GM12878 (cell line): ENCODE results near the gene IL17RB. TPM values are rescaled to one million over a fixed set of nuclear protein-coding genes. Genes with fewer than 3 reads are reported as not detected.

Experiments used
- BHLHE40 ChIP-seq, 2 experiments: fragments of 450-650 bp in 1 of 2; IDR thresholded peaks; 2 replicates each; pipeline ENCODE4 v1.6.1; 2011 to 2017; ENCODE audit warnings: low read depth in 2 of 2, borderline replicate concordance in 1 of 2, improper control_type of control experiment in 1 of 2, low read length in 1 of 2, mild to moderate bottlenecking in 1 of 2
- DPF2 ChIP-seq: fragments of 450-650 bp; IDR thresholded peaks from 2 replicates; pipeline ENCODE4 v1.6.1; 2017; ENCODE audit warnings: mild to moderate bottlenecking
- EGR1 ChIP-seq, 2 experiments: IDR thresholded peaks; 1 replicate in 1 of 2; 2 replicates in 1 of 2; pipeline ENCODE4 v1.6.1; 2011 to 2012; ENCODE audit warnings: low read depth in 2 of 2, low read length in 2 of 2, borderline replicate concordance in 1 of 2, mild to moderate bottlenecking in 1 of 2, moderate library complexity in 1 of 2
- ESRRA ChIP-seq: IDR thresholded peaks from 2 replicates; pipeline ENCODE4 v1.6.1; 2012; ENCODE audit warnings: mild to moderate bottlenecking, low read length, improper control_type of control experiment
- ETV6 ChIP-seq, 2 experiments: fragments of 450-650 bp in 1 of 2; IDR thresholded peaks in 1 of 2; conservative IDR thresholded peaks in 1 of 2; 2 replicates each; pipeline ENCODE4 v1.6.1; 2014; ENCODE audit warnings: antibody characterized with exemption in 1 of 2, borderline replicate concordance in 1 of 2, low read depth in 1 of 2, mild to moderate bottlenecking in 1 of 2, moderate library complexity in 1 of 2
- EZH2 ChIP-seq: IDR thresholded peaks from 2 replicates; pipeline ENCODE4 v1.6.1; 2012; ENCODE audit warnings: low read depth, mild to moderate bottlenecking, control low read depth, inconsistent platforms, low read length, borderline replicate concordance; ENCODE audit not compliant: control insufficient read depth
- FOS ChIP-seq: IDR thresholded peaks from 3 replicates; pipeline ENCODE4 v1.6.1; 2011; ENCODE audit warnings: borderline replicate concordance; ENCODE audit not compliant: insufficient read length; ENCODE audit errors: extremely low read depth
- MEF2B ChIP-seq: fragments of 450-650 bp; IDR thresholded peaks from 2 replicates; pipeline ENCODE4 v1.6.1; 2018; ENCODE audit warnings: mild to moderate bottlenecking, moderate library complexity; ENCODE audit not compliant: partially characterized antibody, poor library complexity, severe bottlenecking
- MTA2 ChIP-seq: fragments of 450-650 bp; IDR thresholded peaks from 2 replicates; pipeline ENCODE4 v1.6.1; 2016; ENCODE audit warnings: low read depth, mild to moderate bottlenecking, moderate library complexity
- MXI1 ChIP-seq: fragments of 150-350 bp; IDR thresholded peaks from 2 replicates; pipeline ENCODE4 v1.6.1; 2011; ENCODE audit warnings: low read depth, mild to moderate bottlenecking, inconsistent platforms, low read length, improper control_type of control experiment
- NRF1 ChIP-seq: conservative IDR thresholded peaks from 2 replicates; pipeline ENCODE4 v1.6.1; 2011; ENCODE audit warnings: mild to moderate bottlenecking, low read depth, low read length, improper control_type of control experiment
- PAX8 ChIP-seq: fragments of 450-650 bp; IDR thresholded peaks from 2 replicates; pipeline ENCODE4 v1.6.1; 2017; ENCODE audit warnings: mild to moderate bottlenecking, moderate library complexity
- RELA ChIP-seq: fragments of 450-650 bp; IDR thresholded peaks from 2 replicates; pipeline ENCODE4 v1.8.0; 2014; ENCODE audit warnings: borderline replicate concordance; ENCODE audit not compliant: partially characterized antibody
- SIN3A ChIP-seq: IDR thresholded peaks from 2 replicates; pipeline ENCODE4 v1.6.1; 2012; ENCODE audit warnings: low read depth, low read length, improper control_type of control experiment
- SMARCA5 ChIP-seq: fragments of 450-650 bp; IDR thresholded peaks from 2 replicates; pipeline ENCODE4 v1.6.1; 2017; ENCODE audit warnings: mild to moderate bottlenecking
- SPI1 ChIP-seq: IDR thresholded peaks from 2 replicates; pipeline ENCODE4 v1.6.1; 2011; ENCODE audit warnings: low read depth, mild to moderate bottlenecking, low read length, moderate library complexity, borderline replicate concordance; ENCODE audit not compliant: insufficient read depth
- SUPT20H ChIP-seq: IDR thresholded peaks from 2 replicates; pipeline ENCODE4 v1.6.1; 2011; ENCODE audit warnings: low read depth, mild to moderate bottlenecking, low read length, moderate library complexity, borderline replicate concordance; ENCODE audit not compliant: control insufficient read depth
- ZBED1 ChIP-seq: IDR thresholded peaks from 2 replicates; pipeline ENCODE4 v1.6.1; 2016; ENCODE audit warnings: borderline replicate concordance
- ZNF217 ChIP-seq: fragments of 450-650 bp; IDR thresholded peaks from 2 replicates; pipeline ENCODE4 v1.6.1; 2017; ENCODE audit warnings: antibody characterized with exemption, mild to moderate bottlenecking
- ZNF622 ChIP-seq: fragments of 450-650 bp; IDR thresholded peaks from 2 replicates; pipeline ENCODE4 v1.6.1; 2017; ENCODE audit warnings: mild to moderate bottlenecking, inconsistent platforms
- polyA plus RNA-seq, 11 experiments: library from polyadenylated mRNA; depleted of rRNA in 4 of 11; unstranded in 6 of 11; stranded (reverse) in 5 of 11; fragments of >200 nt; fragmentation: Nextera tagmentation in 4 of 11; fragmentation: Illumina TruSeq in 1 of 11; extraction: Ambion mirVana in 4 of 11; extraction: Trizol in 1 of 11; gene quantifications; 1 replicate in 1 of 11; 2 replicates in 10 of 11; pipeline versions ENCODE4 v1.2.1 to v1.2.3, GENCODE V29; 2011 to 2016; ENCODE audit warnings: inconsistent platforms in 2 of 11, missing spikeins in 2 of 11, low read depth in 1 of 11
- total RNA-seq, 4 experiments: library from RNA; depleted of rRNA in 3 of 4; stranded (reverse); fragments of >200 nt in 3 of 4; fragmentation: Illumina TruSeq in 1 of 4; extraction: Trizol in 1 of 4; gene quantifications; 2 replicates each; pipeline versions ENCODE4 v1.2.1 to v1.2.3, GENCODE V29; 2013 to 2021
- TF ChIP-seq, protein P1 (sequence below): IDR thresholded peaks from 2 replicates; pipeline ENCODE4 v1.6.1; 2011; ENCODE audit warnings: borderline replicate concordance, low read depth, mild to moderate bottlenecking, moderate library complexity, mixed read lengths, low read length; ENCODE audit not compliant: insufficient read depth; ENCODE audit errors: extremely low read length
- TF ChIP-seq, protein P2 (sequence below): fragments of 450-650 bp; IDR thresholded peaks from 2 replicates; pipeline ENCODE4 v1.6.1; 2017; ENCODE audit warnings: low read depth, mild to moderate bottlenecking, moderate library complexity
- TF ChIP-seq, protein P3 (sequence below), 3 experiments: IDR thresholded peaks in 2 of 3; conservative IDR thresholded peaks in 1 of 3; 2 replicates each; pipeline ENCODE4 v1.5.1; 2011; ENCODE audit warnings: low read depth in 3 of 3, low read length in 3 of 3, mild to moderate bottlenecking in 3 of 3, control low read depth in 2 of 3, moderate library complexity in 2 of 3, inconsistent platforms in 1 of 3, mixed read lengths in 1 of 3; ENCODE audit not compliant: control insufficient read depth in 2 of 3, insufficient read depth in 1 of 3; ENCODE audit errors: extremely low read depth in 1 of 3

Gene IL17RB
- total and polyA plus RNA-seq, 10 of the 15 experiments (the other 5 are each of a cell fraction or from before 2014, with no cell fraction given): 1.9 to 17.2 (median 2.9) TPM

DNA sequence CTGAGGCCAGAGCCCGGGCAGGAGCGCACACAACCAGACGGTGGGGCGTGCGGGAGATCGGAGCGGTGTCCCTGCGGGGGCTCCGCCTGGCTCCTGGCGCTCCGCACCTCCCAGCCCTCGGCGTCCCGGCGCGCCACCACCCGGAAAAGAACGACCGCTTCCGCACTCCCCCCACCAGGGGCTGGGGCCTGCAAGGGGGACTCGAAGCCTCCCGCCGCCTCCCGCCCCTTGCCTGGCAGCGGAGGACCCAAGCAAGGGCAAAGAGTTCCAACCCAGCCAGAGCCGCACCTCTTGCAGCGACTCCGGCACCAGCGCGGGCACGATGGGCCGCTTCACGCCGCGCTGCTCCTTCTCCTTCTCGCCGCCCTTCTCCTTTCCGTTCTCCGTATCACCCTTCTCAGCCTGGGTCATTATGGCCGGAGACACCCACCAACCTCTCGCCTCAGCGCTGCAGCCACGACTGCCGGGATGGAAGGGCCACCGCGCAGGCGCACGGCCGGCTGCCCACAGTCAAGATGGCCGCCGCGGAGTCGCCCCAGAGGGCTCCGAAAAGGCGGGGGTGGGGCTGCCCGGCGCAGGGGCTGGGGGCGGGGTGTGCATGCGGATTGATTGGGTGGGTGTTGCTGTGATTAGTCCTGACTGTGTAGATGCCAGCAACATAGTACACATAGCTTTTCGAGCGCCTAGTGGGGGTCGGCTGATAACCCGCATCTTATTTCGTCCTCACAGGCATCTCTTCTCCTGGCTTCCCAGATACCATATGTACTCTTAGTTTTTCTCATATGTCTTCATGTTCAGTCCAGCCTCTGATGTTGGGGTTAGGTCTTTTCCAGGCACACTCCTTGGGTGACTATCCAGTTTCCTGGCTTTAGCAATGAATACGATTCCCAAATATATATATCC is 35.6 kb downstream of the IL17RB start, which contains the start of gene ACTR8 (continued):
- TF ChIP-seq SUPT20H: no peak
- peak; percentile 82 for TF ChIP-seq SMARCA5
- TF ChIP-seq, protein P1, sequence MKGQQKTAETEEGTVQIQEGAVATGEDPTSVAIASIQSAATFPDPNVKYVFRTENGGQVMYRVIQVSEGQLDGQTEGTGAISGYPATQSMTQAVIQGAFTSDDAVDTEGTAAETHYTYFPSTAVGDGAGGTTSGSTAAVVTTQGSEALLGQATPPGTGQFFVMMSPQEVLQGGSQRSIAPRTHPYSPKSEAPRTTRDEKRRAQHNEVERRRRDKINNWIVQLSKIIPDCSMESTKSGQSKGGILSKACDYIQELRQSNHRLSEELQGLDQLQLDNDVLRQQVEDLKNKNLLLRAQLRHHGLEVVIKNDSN: no peak
- no peak for TF ChIP-seq MTA2
- TF ChIP-seq RELA: no peak
- peak; percentile 76 for TF ChIP-seq NRF1
- peak; percentile 56 for TF ChIP-seq DPF2
- TF ChIP-seq ETV6 (conservative IDR thresholded peaks at IDR 0.05 in 1 of 2, IDR thresholded peaks at IDR 0.05 in 1 of 2; ENCODE audit: borderline replicate concordance in 1 of 2, low read depth in 1 of 2): peak in 1 of 2 experiments; percentile 54; a peak in 1 of 4 replicates
- no peak for TF ChIP-seq ZNF622
- TF ChIP-seq EZH2: no peak
- peak; percentile 80; the same call in 1 of the 2 replicates for TF ChIP-seq MXI1
- TF ChIP-seq FOS: no peak
- TF ChIP-seq, protein P2, sequence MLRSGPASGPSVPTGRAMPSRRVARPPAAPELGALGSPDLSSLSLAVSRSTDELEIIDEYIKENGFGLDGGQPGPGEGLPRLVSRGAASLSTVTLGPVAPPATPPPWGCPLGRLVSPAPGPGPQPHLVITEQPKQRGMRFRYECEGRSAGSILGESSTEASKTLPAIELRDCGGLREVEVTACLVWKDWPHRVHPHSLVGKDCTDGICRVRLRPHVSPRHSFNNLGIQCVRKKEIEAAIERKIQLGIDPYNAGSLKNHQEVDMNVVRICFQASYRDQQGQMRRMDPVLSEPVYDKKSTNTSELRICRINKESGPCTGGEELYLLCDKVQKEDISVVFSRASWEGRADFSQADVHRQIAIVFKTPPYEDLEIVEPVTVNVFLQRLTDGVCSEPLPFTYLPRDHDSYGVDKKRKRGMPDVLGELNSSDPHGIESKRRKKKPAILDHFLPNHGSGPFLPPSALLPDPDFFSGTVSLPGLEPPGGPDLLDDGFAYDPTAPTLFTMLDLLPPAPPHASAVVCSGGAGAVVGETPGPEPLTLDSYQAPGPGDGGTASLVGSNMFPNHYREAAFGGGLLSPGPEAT: peak; percentile 31; the same call in 1 of the 2 replicates
- TF ChIP-seq SPI1: 0 out of 2 replicates have a peak, but pooled peaks have one; percentile 4
- no peak for TF ChIP-seq ESRRA
- no peak for TF ChIP-seq ZBED1
- peak in 1 of 2 experiments; percentile 31; a peak in 3 of 4 replicates for TF ChIP-seq BHLHE40 (IDR thresholded peaks at IDR 0.05; ENCODE audit: borderline replicate concordance in 1 of 2, low read depth in 2 of 2, low read length in 1 of 2)
- TF ChIP-seq, protein P3, sequence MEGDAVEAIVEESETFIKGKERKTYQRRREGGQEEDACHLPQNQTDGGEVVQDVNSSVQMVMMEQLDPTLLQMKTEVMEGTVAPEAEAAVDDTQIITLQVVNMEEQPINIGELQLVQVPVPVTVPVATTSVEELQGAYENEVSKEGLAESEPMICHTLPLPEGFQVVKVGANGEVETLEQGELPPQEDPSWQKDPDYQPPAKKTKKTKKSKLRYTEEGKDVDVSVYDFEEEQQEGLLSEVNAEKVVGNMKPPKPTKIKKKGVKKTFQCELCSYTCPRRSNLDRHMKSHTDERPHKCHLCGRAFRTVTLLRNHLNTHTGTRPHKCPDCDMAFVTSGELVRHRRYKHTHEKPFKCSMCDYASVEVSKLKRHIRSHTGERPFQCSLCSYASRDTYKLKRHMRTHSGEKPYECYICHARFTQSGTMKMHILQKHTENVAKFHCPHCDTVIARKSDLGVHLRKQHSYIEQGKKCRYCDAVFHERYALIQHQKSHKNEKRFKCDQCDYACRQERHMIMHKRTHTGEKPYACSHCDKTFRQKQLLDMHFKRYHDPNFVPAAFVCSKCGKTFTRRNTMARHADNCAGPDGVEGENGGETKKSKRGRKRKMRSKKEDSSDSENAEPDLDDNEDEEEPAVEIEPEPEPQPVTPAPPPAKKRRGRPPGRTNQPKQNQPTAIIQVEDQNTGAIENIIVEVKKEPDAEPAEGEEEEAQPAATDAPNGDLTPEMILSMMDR (IDR thresholded peaks at IDR 0.05 in 2 of 3, conservative IDR thresholded peaks at IDR 0.05 in 1 of 3; ENCODE audit: control insufficient read depth in 2 of 3, extremely low read depth in 1 of 3, insufficient read depth in 1 of 3, low read depth in 3 of 3, low read length in 3 of 3): 0 out of 6 replicates have a peak, but pooled peaks of 1 of the 3 experiments have one; percentile 13
- TF ChIP-seq MEF2B: peak; percentile 16
- peak in 1 of 2 experiments; percentile 87; a peak in 2 of 3 replicates for TF ChIP-seq EGR1 (IDR thresholded peaks at IDR 0.05; ENCODE audit: borderline replicate concordance in 1 of 2, low read depth in 2 of 2, low read length in 2 of 2)
- peak; percentile 82; the same call in 1 of the 2 replicates for TF ChIP-seq SIN3A
- no peak for TF ChIP-seq PAX8
- TF ChIP-seq ZNF217: peak; percentile 63
